Femur (tissue), 1 donor: ENCODE results near the gene PLPP1.

Experiments used
- DNase-seq: peaks from one replicate; pipeline ENCODE4 v3.0.0-alpha.2; 2017

PLPP1 gene

GRCh38 chr5:55498457-55498856, 36.3 kb downstream of the PLPP1 start:
- no peak for DNase-seq

- DNase-seq, result no peak
These were observed 37.1 kb downstream of the PLPP1 start for GRCh38 chr5:55497712-55498111.

DNA sequence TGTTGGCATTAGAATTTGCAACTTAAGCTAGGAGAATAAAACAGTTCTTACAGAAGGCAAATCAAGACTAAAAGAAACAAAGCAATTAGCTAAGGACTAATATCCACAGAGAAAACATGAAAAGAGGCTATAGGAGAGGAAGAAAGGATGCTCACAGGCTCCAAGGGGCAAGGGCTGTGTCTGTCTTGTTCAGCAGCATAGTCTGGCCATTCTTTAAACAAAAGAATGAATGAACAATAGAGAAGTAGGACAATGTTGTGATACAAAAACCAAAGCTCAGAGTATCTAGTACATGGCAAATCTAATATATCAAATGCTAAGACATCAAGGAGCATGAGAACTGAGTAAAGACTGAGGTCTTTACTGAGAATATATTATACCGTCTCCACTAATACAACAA, 39.5 kb downstream of the PLPP1 start:
- no peak for DNase-seq

- DNase-seq, result no peak
These were observed 42.3 kb downstream of the PLPP1 start for GRCh38 chr5:55492449-55492848.

DNA sequence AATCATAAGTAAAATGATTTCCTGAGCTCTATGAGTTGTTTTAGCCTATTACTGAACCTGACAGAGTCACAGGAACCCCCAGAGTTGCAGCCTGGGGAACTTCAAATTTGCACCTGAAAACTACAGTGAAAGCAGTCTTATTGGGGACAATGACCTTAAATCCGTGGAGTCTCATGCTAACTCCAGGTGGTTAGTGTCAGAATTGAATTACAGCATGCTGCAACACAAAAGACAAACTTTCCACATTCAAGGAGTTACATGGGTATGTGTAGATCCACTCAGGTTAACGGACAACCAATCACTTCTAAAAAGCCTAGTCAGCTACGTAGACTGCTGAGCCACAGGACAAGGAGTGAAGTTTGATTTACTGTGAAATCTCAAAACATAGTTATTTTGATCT, 49.7 kb downstream of the PLPP1 start:
- no peak for DNase-seq

- no peak for DNase-seq
These were observed 50.2 kb downstream of the PLPP1 start for GRCh38 chr5:55484531-55484930.

DNA sequence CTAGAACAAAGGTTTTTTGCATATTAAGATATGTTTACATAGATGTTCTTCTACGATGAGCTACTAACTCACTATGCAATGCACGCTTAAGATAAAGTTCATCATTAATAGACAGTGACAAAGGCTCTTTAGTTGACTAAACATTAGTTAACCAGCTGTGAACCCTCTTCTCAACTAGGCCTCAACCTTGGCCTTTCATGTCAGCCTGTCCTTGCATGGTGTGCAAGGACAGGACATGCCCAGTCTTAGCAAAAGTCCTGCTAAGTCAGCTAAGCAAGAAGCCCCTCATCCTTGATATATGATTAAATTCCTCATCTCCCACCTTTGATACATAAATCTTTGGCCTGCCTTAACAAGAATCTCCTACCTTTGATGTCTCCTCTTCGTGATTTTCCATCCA, 50.9 kb downstream of the PLPP1 start:
- no peak for DNase-seq

DNA sequence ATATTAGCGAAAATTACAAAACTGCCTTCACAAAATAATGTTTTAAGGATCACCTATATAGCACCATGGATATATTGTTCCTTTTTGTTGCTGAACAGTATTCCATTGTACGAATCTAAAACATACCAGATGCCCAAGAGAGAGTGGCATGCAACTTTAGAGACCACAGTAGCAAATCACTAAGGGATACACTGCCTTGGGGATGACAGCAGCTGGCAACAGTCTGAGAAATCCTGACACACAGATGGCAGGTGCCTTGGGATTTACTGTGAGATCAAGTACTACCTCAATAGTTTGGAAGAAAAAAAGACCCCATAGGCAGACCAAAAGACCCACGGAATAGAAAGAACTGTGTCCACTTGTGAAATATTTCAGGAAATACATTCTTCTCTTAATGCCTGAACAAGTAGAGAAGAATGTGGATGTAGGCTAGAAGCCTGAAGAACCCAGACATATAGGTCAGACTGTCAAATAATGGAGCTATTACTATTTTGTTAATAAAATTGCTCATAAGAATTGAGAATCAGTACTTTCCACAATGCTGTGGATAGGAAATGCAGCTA, 53.4 kb downstream of the PLPP1 start:
- no peak for DNase-seq

DNA sequence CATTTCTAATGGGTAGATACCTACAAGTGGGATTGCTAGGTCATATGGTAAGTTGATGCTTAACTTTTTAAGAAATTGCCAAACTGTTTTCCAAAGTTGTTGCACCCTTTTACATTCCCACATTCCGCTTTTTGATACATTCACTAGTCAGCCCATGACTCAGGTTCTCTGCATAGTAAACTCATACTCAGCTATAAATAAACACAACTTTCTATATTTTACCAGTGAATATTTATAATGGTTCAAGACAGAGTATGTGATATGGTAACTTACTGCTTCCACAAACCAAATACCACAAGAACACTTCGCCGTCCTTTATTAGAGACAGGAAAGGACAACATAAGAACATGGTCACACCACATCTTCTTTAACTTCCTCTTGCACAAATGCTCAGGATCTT, 54.0 kb downstream of the PLPP1 start:
- no peak for DNase-seq

- no peak for DNase-seq
These were observed 62.1 kb downstream of the PLPP1 start for GRCh38 chr5:55472642-55473041.

GRCh38 chr5:55471468-55471867, 63.3 kb downstream of the PLPP1 start:
- DNase-seq, result no peak

DNA sequence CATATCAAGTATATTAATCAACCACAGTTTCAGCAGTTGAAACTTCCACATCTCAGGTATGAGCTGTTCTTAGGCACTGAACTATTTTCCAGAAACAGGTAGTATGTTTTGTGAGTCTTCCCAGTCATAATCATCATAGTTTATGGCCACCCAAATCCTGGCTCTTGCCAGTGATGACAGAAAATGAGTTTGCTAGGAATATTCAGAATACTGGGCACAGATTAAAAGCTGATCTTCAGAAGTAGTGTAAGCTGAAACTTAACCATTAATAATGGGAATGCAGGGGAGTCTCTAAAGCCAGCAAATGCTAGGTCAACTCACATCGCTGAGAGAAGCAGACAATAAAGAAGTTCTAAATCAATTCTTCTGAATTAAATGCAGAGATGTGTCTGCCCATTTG, 64.5 kb downstream of the PLPP1 start:
- DNase-seq, result no peak

- no peak for DNase-seq
These were observed 64.9 kb downstream of the PLPP1 start for GRCh38 chr5:55469839-55470238.

DNA sequence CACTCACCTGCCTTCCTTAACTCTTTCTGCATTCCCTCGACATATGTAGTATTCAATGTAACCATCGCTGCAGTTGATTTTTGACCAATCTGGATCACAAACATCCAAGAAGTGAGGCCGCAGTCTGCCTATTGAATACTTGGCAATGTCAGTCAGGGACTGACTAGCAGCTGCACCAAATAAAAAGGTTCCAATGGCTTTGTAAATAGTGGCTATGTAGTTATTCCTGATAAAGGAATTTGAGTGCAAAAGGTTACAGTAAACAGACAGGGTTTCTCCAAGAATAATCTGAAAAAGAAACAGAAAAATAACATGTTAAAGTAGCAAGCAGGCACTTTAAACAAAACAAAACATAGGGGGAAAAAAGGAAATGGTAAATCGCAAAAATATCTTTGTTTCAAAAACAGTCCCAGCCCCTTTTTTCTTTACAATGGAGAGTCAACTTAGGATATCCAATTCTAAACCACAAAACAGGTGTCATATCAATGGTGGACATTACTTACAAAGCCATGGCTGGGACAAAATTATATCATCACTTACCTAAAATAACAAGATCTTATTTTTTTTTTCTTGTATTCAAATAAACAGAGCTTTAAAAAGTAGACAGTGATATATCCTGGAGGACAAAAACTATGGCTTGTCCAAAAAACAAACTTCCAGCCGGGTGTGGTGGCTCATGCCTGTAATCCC, 66.8 kb downstream of the PLPP1 start:
- DNase-seq, result no peak

GRCh38 chr5:55463613-55464012, 71.2 kb downstream of the PLPP1 start:
- DNase-seq, result no peak

DNA sequence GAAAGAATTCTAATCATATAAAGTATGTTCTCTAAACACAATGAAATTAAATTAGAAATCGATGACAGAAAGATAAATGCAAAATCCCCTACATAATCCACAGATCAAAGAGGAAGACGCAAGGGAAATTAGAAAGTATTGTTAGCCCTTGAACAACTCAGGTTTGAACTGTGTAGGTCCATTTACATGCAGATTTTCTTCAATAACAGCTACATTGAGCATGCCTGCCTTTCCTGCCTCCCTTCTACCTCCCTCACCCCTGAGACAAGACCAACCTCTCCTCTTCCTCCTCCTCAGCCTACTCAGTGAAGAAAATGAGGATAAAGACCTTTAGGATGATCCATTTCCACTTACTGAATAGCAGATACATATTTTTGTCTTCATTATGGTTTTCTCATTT, 75.2 kb downstream of the PLPP1 start:
- DNase-seq, result no peak

GRCh38 chr5:55456216-55456895, 78.4 kb downstream of the PLPP1 start:
- no peak for DNase-seq

DNA sequence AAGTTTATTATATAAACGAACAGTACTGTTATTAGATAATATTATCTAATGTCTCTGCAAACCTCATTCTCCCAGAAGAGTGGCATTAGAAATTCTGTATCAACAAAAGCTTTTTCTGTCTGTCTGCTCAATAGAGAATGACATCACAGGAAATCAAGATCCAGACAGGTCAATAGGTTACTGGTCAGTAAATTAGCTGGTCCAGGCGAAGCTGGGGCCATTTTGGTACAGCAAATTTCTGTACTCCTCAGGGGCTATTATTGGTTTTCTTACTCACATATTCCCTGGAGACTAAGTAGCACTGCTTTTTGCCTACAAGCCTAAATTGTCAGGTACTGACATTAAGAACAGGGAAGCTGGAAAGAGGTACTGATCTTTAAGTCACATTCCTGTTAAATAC, 80.5 kb downstream of the PLPP1 start:
- no peak for DNase-seq

GRCh38 chr5:55453211-55453610, 81.6 kb downstream of the PLPP1 start:
- DNase-seq, result no peak

DNA sequence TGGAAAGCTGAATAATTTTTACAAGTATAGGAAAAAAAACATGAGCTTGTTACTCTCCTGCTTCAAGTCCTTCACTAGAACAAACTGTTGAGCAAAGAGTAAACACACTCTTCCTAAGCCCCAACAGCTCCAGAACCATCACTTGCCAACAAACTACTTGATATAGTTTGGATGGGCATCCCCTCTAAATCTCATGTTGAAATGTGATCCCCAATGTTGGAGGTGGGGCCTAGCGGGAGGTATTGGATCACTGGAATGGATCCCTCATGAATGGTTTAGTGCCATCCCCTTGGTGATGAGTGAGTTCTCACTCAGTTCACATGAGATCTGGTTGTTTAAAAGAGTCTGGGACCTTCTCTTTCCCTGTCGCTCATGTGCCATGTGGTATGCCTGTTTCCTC, 82.8 kb downstream of the PLPP1 start:
- no peak for DNase-seq

DNA sequence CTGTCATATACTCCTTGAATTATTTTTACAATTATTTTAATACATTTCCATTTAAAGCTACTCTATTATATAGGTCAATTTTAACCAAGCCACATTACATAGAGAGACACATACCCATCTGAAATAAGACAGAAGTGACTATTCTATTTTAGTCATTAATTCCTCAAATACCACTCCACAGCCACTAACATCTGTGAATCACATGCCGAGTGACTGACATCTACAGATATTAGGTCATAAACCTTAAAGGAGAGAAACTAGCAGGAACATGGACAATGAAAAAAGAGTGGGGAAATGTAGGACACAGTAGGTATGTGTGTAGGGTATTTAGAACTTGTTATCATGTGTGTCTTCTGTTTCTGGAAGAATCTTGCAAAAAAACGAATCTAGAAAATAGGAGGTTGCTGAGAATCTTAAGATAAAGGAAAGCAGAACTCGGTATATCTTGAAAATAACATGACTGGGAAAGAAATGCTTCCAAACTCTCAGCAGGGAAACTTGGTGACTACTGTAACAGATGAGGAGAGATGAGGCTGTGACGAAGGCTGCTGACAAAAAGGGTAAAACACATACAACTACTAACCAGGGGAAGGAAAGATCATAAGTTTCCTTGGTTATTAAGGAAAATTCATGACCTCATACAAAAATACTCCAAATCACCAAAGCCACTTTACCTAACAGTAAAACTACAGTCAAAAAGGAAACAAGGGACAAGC, 84.6 kb downstream of the PLPP1 start:
- no peak for DNase-seq

DNA sequence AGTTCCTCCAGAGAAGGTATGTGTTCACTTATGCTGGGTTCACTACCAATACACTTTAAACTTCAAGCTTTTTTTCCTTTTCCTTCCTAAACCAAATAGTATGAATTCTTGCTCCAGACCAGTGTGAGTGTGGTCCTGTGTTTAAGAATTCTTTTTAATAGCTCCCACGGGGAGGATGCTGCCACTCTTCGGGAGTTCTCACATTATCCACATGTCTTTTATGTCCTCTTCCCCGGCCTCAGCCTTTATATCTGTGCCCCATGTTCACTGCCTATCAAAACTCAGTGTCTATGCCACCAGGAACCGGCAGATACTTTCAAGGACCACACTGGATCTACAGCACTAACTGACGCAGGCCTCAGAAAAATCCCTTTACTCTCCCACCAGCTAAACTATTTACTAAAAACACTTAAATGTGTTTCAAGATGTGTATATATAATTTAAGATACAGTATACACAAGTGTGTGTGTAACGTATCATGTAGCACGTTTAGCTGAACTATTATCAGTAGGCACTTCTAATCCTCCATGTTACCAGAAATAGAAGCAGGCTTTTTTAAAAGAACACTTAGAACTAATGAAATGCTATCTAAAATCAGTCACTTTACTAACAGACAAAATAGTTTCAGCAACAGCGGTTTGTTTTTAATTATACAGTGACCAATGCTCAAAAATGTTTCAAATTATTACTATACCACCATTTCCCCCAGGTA, 88.0 kb downstream of the PLPP1 start:
- DNase-seq, result no peak

- no peak for DNase-seq
These were observed 89.0 kb downstream of the PLPP1 start for GRCh38 chr5:55445791-55446190.
